SHP77 (cell line): ENCODE results near the gene RNF167.

Experiments used
- DNase-seq, 2 experiments: peaks; one replicate each; lab custom pipeline; 2025; lab: John Stamatoyannopoulos, UW

RNF167 gene

DNA sequence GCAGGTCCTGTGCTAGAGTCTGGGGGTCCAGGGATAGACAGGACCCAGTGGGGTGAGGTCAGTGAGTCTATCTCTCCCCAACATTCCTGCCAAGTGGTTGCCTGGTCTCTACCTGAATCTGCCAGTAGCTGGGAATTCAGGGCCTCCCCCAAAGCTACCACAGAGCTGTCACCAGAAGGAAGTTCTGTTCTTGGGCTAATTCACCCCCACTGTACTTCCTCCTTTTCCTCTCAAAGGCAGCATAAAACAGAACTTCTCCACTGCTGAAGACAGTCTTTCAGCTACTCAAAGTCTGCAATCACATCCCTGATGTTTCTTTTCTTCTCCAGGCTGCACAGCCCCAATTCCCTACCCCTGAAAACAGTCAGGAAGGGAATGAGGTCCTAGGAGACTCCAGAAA is 38.7 kb downstream of the RNF167 start:
- DNase-seq: no peak

DNA sequence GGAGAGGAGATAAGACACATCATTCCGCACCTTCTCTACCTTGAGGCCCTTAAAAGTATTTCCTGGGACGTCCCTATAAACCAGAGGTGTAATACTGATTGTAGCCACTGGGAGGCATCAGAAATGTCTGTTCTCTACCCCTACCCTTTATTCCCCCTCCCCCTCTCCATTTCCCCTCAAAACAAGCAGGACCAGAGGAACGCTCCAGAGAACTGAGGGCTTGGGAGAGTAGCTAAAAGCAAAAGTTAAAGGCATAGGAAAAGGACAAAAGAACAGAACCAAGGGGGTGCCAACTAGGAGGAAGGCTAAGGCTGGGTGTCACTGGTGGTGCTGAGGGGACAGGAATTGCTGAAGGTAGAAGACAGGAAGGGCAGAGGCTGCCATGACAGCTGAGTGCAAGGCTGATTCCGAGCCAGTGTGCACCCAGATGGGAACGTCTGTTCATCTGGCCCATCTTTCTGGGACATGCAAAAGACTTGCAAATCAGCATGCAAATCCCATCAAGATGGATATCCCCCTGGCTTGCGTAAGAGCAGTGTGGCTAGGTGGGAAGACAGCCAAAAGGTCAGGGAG is 40.7 kb downstream of the RNF167 start:
- peak; percentile 52 to 66 for DNase-seq

DNA sequence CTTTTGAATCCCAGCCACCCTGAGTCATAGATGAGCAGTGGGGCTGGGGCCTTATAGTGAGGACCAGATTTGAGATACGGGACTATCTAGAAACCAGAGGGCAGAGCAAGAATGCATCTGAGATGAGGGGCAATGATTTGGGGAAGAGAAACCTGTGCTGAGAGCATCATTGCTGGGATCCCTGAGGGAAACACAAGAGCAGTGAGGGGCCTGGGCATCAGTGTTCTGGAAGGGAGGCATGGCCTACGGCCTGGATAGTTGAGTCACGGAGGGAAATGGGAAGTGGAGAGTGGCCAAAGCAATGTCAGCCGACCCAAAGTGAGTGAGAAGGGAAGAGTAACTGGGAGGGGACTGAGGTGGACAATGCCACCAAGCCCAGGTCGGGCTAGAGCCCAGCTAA is 42.2 kb downstream of the RNF167 start:
- no peak for DNase-seq

DNA sequence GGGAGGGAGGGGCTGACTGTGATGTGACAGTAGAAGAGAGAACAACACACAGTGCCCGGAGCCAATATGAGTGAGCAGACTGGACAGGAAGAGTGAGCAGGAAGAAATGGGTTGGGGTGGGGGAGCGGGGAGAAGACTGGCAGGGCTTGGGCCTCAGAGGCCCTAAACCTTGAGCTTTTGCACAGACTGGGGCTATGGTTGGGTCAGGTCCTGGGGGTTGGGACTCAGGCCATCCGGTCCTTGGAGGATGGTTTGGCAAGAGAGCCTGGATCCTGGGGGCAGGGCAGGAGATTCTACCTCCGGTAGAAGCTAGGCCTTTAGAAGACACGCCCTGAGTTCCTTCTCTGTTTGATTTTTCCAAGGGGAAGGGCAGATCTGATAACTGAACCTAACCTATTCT is 46.3 kb downstream of the RNF167 start:
- DNase-seq: peak in 1 of 2 experiments; percentile 12

DNA sequence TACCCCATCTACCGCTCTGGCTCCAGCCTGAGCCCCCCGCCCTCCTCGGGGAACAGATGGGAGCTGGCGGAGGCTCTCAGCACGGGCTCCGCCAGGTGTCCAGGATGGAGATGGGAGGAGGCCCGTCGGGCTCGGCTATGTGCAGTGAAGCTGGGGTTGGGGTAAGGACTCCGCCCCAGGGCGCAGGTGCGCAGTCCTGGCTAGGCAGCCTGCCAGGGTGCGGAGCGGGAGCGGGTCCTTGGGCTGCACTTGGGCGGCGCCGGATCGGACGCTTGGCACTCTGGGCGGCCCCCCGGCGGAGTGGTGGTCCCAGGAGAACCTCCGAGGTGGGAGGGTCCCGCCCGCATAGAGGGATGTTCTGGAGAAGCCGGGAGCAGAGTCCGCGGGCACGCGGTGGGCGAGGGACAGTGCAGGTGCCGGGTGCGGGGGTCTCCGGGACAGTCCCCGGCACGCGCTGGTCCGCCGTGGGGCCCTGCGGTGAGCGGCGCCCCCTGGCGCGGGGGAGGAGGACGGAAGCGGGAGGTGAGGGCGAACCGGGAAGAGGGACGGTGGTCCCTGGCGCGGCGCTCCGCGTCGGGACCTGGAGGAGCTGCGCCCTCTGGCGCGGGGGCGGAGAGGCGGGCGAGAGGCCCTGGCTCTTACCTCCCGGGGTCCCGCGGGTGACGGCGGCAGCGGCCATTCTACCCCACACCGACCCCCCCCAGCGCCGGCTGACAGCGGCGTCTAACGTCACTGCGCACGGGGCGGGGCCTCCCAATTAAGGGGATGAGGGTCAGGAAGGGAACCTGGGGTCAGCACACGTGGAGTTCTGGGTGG is 47.1 kb downstream of the RNF167 start, which contains the start of gene CAMTA2:
TSS of gene CAMTA2 (minus strand) at position 725 of the 816 bp plus-strand sequence. CDS start 1,453 bp downstream, outside the sequence.
- peak; percentile 79 to 85 for DNase-seq

DNA sequence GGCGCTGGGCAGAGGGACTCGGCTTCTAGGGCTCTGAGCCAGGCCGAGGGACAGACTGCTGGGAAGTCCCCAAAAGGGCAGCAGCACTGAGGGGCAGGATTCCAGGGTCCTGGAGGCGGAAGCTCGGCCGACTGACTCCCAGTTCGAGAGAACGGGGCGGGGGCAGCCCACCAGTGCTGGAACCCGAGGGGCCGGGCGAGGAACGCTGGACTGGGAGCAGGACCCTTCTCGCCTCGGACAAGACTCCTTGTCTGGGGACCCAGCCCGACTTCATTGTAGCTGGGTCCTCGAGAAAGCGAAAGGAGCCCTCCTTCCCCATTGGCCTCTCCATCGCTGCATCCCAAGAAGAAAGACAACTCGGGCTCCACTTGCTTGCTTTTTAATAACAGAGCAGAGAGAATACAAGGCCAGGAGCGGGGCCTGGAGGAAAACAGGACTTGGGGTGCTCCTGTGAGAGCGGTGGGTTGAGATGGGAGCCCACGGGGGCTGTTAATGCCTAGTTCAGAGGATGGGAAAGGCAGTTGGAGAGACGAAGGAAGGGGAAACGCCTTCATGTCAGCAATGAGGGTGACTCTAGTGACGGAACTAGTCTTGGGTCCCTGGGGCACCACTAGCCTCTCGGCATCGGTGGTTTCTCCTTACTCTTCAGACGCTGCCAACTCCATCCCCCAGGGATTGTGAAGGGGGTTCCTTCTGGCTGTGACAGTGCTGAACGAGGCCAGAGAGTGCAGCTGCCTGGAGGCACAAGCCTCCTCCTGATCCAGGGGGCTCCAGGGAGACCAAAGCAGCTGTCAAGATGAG is 47.9 kb downstream of the RNF167 start:
- DNase-seq: no peak

DNA sequence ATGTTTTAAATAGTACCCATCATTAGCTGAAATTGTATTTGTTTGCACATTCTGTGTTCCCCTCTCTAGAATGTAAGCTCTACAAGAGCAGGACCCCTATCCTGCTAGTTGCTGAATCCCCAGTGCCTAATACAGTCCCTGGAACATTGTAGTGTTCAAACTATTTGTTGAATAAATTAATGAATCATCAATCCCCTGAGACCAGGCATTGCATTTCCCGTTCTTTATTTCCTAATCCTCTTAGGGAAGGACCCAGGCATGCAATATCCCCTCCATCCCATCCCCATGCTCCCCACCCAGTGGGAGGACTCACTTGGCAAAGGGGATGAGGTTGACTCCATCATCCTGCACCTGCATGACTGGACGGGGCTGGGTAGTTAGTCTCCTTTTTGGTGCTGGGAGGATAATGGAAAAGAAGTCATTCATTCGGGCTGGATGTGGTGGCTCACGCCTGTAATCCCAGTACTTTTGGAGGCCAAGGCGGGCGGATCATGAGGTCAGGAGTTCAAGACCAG is 54.1 kb downstream of the RNF167 start:
- no peak for DNase-seq
